ENCODE measurements around the gene ABR.

DNA sequence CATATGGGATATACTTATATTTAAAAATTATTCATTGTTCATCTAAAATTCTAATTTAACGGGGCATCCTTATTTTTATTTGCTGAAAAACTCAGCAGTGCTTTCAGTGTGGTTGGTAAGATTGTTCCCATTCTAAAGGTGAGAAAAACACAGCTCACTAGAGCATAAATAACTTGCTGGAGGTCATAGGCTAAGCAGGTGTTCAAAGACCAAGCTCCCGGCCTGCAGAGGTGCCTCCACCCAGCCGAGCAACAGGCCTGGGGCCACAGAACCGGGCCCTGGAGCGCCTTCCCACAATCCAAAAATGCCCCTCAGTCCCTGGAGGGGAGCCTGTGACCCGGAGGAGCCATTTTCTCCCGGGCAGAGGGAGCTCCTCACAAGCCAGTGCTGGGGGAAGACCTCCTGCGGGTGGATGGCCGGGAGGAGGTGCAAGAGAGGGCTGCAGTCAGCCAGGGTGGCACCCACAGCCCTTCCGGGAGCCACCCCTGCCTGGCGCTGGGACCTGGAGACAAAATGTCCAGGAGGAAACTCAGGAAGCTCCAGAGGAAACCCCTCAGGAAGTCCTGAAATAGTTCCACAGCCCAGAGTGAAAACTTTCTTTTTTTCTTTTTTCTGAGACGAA, 14.7 kb downstream of the ABR start:
- TF ChIP-seq CTCF (IDR thresholded peaks at IDR 0.05) (no peak), POLR2A (IDR thresholded peaks at IDR 0.05) (no peak)

Measured in right lobe of liver (tissue), 4 donors.